HepG2 (cell line): ENCODE measurements around the gene CIB1. TPM values are rescaled to one million over a fixed set of nuclear protein-coding genes. Genes with fewer than 3 reads are reported as not detected.

Experiments
- BCL6 ChIP-seq: IDR thresholded peaks from 2 replicates; pipeline ENCODE4 v1.6.1; 2016; ENCODE audit warnings: missing genetic modification reagents, missing compliant biosample characterization
- HDAC6 ChIP-seq: fragments of 200-600 bp; sonication (generic); IDR thresholded peaks from 2 replicates; pipeline ENCODE4 v1.7.0; 2017; ENCODE audit warnings: mild to moderate bottlenecking, antibody characterized with exemption, low read length, low read depth
- HOXA5 ChIP-seq: sonication (generic); formaldehyde crosslinking; IDR thresholded peaks from 2 replicates; pipeline ENCODE4 v1.4.0; 2020; ENCODE audit warnings: missing genetic modification reagents
- HOXD1 ChIP-seq: sonication (generic); formaldehyde crosslinking; IDR thresholded peaks from 2 replicates; pipeline ENCODE4 v1.5.0; 2020; ENCODE audit warnings: missing genetic modification reagents
- RELA ChIP-seq: sonication (generic); formaldehyde crosslinking; IDR thresholded peaks from 2 replicates; pipeline ENCODE4 v1.4.0; 2020; ENCODE audit warnings: missing genetic modification reagents
- SMC3 ChIP-seq: IDR thresholded peaks from 2 replicates; pipeline ENCODE4 v1.6.1; 2011; ENCODE audit warnings: low read length, improper control_type of control experiment
- TSC22D2 ChIP-seq: sonication (generic); formaldehyde crosslinking; IDR thresholded peaks from 2 replicates; pipeline ENCODE4 v1.5.1; 2020; ENCODE audit warnings: missing genetic modification reagents, mild to moderate bottlenecking, borderline replicate concordance
- ZBTB7B ChIP-seq: sonication (generic); formaldehyde crosslinking; IDR thresholded peaks from 2 replicates; pipeline ENCODE4 v1.4.0; 2020; ENCODE audit warnings: missing genetic modification reagents
- ZNF10 ChIP-seq: sonication (generic); formaldehyde crosslinking; IDR thresholded peaks from 2 replicates; pipeline ENCODE4 v1.4.0; 2020; ENCODE audit warnings: mild to moderate bottlenecking, low read depth, missing genetic modification reagents, borderline replicate concordance
- ZNF234 ChIP-seq: sonication (generic); formaldehyde crosslinking; conservative IDR thresholded peaks from 2 replicates; pipeline ENCODE4 v1.5.1; 2020; ENCODE audit warnings: mild to moderate bottlenecking, missing genetic modification reagents
- ZNF383 ChIP-seq: sonication (generic); formaldehyde crosslinking; IDR thresholded peaks from 2 replicates; pipeline ENCODE4 v1.4.0; 2020; ENCODE audit warnings: missing genetic modification reagents, mild to moderate bottlenecking, borderline replicate concordance
- ZNF441 ChIP-seq: sonication (generic); formaldehyde crosslinking; IDR thresholded peaks from 2 replicates; pipeline ENCODE4 v1.7.0; 2021; ENCODE audit warnings: missing genetic modification reagents, borderline replicate concordance
- ZNF451 ChIP-seq: sonication (generic); formaldehyde crosslinking; IDR thresholded peaks from 2 replicates; pipeline ENCODE4 v1.5.0; 2020; ENCODE audit warnings: mild to moderate bottlenecking, missing genetic modification reagents
- polyA plus RNA-seq, 8 experiments: library from polyadenylated mRNA; depleted of rRNA in 3 of 8; stranded (reverse) in 7 of 8; unstranded in 1 of 8; fragments of >200 nt; fragmentation: Illumina TruSeq in 4 of 8; extraction: Trizol in 4 of 8; gene quantifications; 2 replicates each; pipeline versions ENCODE4 v1.2.1 to v1.2.3, GENCODE V29; 2011 to 2016; ENCODE audit warnings: low read depth in 4 of 8, missing spikeins in 1 of 8, mixed read lengths in 1 of 8; ENCODE audit not compliant: insufficient read depth in 1 of 8
- total RNA-seq, 5 experiments: library from RNA; depleted of rRNA; stranded (reverse); fragments of >200 nt; fragmentation: Illumina TruSeq; extraction: Trizol; gene quantifications; 2 replicates each; pipeline ENCODE4 v1.2.3, GENCODE V29; 2016; ENCODE audit warnings: low read depth in 1 of 5
- TF ChIP-seq, protein P1 (sequence below), 2 experiments: fragments of 450-650 bp in 1 of 2; sonication (generic) in 1 of 2; formaldehyde crosslinking in 1 of 2; IDR thresholded peaks; 2 replicates each; pipeline versions ENCODE4 v1.6.1 to v1.8.0; 2016 to 2022; ENCODE audit warnings: antibody characterized with exemption in 1 of 2, mild to moderate bottlenecking in 1 of 2, missing genetic modification reagents in 1 of 2
- TF ChIP-seq, protein P2 (sequence below): sonication (generic); formaldehyde crosslinking; IDR thresholded peaks from 2 replicates; pipeline ENCODE4 v1.4.0; 2020; ENCODE audit warnings: mild to moderate bottlenecking, missing genetic modification reagents
- TF ChIP-seq, protein P3 (sequence below): sonication (generic); formaldehyde crosslinking; IDR thresholded peaks from 2 replicates; pipeline ENCODE4 v1.4.0; 2020; ENCODE audit warnings: missing genetic modification reagents
- TF ChIP-seq, protein P4 (sequence below): sonication (generic); formaldehyde crosslinking; IDR thresholded peaks from 2 replicates; pipeline ENCODE4 v1.5.0; 2020; ENCODE audit warnings: mild to moderate bottlenecking, missing genetic modification reagents, moderate library complexity

CIB1 gene
- total and polyA plus RNA-seq, 2 of the 13 experiments (the other 11 are each of a cell fraction or from before 2014, with no cell fraction given) = 38.7 to 72.7 TPM

DNA sequence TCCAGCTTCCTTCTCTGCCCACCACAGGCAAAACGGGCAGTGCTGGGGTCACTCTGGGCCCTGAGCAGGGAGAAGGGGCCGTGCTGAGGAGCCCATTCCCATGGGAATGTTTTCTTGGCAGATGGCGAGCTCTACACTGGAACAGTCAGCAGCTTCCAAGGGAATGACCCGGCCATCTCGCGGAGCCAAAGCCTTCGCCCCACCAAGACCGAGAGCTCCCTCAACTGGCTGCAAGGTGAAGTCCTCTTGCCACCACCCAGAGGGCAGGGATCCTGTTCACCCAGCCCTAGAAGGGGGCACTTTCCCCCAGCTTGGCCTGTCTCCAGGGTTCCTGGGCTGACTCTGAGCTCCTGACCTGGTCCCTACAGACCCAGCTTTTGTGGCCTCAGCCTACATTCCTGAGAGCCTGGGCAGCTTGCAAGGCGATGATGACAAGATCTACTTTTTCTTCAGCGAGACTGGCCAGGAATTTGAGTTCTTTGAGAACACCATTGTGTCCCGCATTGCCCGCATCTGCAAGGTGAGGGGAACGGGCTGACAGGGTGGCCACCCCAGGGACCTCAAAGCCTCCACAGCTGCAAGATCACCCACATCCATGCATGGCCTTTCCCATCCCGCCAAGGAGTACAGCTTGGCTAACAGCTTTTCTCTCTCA lies 12.4 kb downstream of the CIB1 start (continued):
- TF ChIP-seq ZBTB7B (CRISPR knock-in tag) (no peak), ZNF234 (CRISPR knock-in tag) (no peak), ZNF383 (CRISPR knock-in tag) (no peak), ZNF451 (CRISPR knock-in tag) (no peak), TSC22D2 (CRISPR knock-in tag) (no peak), HOXD1 (CRISPR knock-in tag) (no peak), ZNF10 (CRISPR knock-in tag) (no peak), BCL6 (no peak), HDAC6 (no peak), SMC3 (peak; percentile 78), RELA (no peak), HOXA5 (CRISPR knock-in tag) (no peak), ZNF441 (CRISPR knock-in tag) (no peak)
- TF ChIP-seq, protein P1, sequence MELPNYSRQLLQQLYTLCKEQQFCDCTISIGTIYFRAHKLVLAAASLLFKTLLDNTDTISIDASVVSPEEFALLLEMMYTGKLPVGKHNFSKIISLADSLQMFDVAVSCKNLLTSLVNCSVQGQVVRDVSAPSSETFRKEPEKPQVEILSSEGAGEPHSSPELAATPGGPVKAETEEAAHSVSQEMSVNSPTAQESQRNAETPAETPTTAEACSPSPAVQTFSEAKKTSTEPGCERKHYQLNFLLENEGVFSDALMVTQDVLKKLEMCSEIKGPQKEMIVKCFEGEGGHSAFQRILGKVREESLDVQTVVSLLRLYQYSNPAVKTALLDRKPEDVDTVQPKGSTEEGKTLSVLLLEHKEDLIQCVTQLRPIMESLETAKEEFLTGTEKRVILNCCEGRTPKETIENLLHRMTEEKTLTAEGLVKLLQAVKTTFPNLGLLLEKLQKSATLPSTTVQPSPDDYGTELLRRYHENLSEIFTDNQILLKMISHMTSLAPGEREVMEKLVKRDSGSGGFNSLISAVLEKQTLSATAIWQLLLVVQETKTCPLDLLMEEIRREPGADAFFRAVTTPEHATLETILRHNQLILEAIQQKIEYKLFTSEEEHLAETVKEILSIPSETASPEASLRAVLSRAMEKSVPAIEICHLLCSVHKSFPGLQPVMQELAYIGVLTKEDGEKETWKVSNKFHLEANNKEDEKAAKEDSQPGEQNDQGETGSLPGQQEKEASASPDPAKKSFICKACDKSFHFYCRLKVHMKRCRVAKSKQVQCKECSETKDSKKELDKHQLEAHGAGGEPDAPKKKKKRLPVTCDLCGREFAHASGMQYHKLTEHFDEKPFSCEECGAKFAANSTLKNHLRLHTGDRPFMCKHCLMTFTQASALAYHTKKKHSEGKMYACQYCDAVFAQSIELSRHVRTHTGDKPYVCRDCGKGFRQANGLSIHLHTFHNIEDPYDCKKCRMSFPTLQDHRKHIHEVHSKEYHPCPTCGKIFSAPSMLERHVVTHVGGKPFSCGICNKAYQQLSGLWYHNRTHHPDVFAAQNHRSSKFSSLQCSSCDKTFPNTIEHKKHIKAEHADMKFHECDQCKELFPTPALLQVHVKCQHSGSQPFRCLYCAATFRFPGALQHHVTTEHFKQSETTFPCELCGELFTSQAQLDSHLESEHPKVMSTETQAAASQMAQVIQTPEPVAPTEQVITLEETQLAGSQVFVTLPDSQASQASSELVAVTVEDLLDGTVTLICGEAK (IDR thresholded peaks at IDR 0.05) = no peak
- TF ChIP-seq, protein P1 (CRISPR knock-in tag; IDR thresholded peaks at IDR 0.05) = no peak
- TF ChIP-seq, protein P2, sequence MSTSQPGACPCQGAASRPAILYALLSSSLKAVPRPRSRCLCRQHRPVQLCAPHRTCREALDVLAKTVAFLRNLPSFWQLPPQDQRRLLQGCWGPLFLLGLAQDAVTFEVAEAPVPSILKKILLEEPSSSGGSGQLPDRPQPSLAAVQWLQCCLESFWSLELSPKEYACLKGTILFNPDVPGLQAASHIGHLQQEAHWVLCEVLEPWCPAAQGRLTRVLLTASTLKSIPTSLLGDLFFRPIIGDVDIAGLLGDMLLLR (CRISPR knock-in tag) = peak; percentile 24; the same call in 1 of the 2 replicates
- TF ChIP-seq, protein P3, sequence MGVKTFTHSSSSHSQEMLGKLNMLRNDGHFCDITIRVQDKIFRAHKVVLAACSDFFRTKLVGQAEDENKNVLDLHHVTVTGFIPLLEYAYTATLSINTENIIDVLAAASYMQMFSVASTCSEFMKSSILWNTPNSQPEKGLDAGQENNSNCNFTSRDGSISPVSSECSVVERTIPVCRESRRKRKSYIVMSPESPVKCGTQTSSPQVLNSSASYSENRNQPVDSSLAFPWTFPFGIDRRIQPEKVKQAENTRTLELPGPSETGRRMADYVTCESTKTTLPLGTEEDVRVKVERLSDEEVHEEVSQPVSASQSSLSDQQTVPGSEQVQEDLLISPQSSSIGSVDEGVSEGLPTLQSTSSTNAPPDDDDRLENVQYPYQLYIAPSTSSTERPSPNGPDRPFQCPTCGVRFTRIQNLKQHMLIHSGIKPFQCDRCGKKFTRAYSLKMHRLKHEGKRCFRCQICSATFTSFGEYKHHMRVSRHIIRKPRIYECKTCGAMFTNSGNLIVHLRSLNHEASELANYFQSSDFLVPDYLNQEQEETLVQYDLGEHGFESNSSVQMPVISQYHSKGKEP (CRISPR knock-in tag) = no peak
- TF ChIP-seq, protein P4, sequence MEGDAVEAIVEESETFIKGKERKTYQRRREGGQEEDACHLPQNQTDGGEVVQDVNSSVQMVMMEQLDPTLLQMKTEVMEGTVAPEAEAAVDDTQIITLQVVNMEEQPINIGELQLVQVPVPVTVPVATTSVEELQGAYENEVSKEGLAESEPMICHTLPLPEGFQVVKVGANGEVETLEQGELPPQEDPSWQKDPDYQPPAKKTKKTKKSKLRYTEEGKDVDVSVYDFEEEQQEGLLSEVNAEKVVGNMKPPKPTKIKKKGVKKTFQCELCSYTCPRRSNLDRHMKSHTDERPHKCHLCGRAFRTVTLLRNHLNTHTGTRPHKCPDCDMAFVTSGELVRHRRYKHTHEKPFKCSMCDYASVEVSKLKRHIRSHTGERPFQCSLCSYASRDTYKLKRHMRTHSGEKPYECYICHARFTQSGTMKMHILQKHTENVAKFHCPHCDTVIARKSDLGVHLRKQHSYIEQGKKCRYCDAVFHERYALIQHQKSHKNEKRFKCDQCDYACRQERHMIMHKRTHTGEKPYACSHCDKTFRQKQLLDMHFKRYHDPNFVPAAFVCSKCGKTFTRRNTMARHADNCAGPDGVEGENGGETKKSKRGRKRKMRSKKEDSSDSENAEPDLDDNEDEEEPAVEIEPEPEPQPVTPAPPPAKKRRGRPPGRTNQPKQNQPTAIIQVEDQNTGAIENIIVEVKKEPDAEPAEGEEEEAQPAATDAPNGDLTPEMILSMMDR (CRISPR knock-in tag) = peak; percentile 94
